CD8-positive, alpha-beta memory T cell (primary cell): Measurements from ENCODE around the gene SRRM1. TPM values are rescaled to one million over a fixed set of nuclear protein-coding genes. Genes with fewer than 3 reads are reported as not detected.

ENCODE experiments used
- CTCF ChIA-PET: fragments of 350-600 bp; sonication (Branson Sonifier 250); formaldehyde crosslinking; loops from one replicate; lab custom pipeline; 2021; ENCODE audit warnings: antibody characterized with exemption; lab: Charles Lee
- POLR2A ChIA-PET: fragments of 350-600 bp; sonication (Branson Sonifier 250); formaldehyde crosslinking; loops from one replicate; lab custom pipeline; 2021; ENCODE audit warnings: antibody characterized with exemption; lab: Charles Lee
- DNase-seq, 5 donors: peaks; one replicate each; pipeline versions ENCODE4 v3.0.0 to v3.0.0-alpha.2; 2020 to 2022; ENCODE audit warnings: mixed read lengths in 1 of 5
- H3K27ac ChIP-seq: one replicate; pipeline ENCODE4 v1.7.0; 2013; ENCODE audit warnings: low read depth, mild to moderate bottlenecking, low read length, moderate library complexity
- H3K27me3 ChIP-seq: 2 replicates; pipeline ENCODE4 v1.7.0; 2013; ENCODE audit warnings: low read length, mild to moderate bottlenecking; ENCODE audit not compliant: insufficient read depth, poor library complexity, severe bottlenecking
- H3K36me3 ChIP-seq: 2 replicates; pipeline ENCODE4 v1.7.0; 2013; ENCODE audit warnings: mild to moderate bottlenecking, low read length, moderate library complexity; ENCODE audit not compliant: insufficient read depth
- H3K4me1 ChIP-seq: 2 replicates; pipeline ENCODE4 v1.7.0; 2013; ENCODE audit warnings: mild to moderate bottlenecking, low read length, moderate library complexity; ENCODE audit not compliant: insufficient read depth
- H3K4me3 ChIP-seq: 2 replicates; pipeline ENCODE4 v1.7.0; 2013; ENCODE audit warnings: mild to moderate bottlenecking, low read length
- H3K9me3 ChIP-seq: 2 replicates; pipeline ENCODE4 v1.7.0; 2013; ENCODE audit warnings: mild to moderate bottlenecking, low read length
- H3K27ac Mint-ChIP-seq, 8 donors: one replicate each; pipeline ENCODE4 v1.8.0; 2020 to 2021; ENCODE audit warnings: mixed read lengths in 8 of 8, mild to moderate bottlenecking in 6 of 8, inconsistent platforms in 3 of 8, moderate library complexity in 3 of 8
- H3K27me3 Mint-ChIP-seq, 2 donors: one replicate each; pipeline ENCODE4 v1.8.0; 2020 to 2021; ENCODE audit warnings: mixed read lengths in 2 of 2, mild to moderate bottlenecking in 1 of 2, moderate library complexity in 1 of 2
- H3K36me3 Mint-ChIP-seq, 3 donors: one replicate each; pipeline ENCODE4 v1.8.0; 2020 to 2021; ENCODE audit warnings: mixed read lengths in 3 of 3, inconsistent platforms in 1 of 3, mild to moderate bottlenecking in 1 of 3
- H3K4me1 Mint-ChIP-seq, 3 donors: one replicate each; pipeline ENCODE4 v1.8.0; 2020 to 2021; ENCODE audit warnings: mixed read lengths in 3 of 3, inconsistent platforms in 1 of 3, mild to moderate bottlenecking in 1 of 3
- H3K4me3 Mint-ChIP-seq, 7 donors: one replicate each; pipeline ENCODE4 v1.8.0; 2020 to 2021; ENCODE audit warnings: mixed read lengths in 7 of 7, mild to moderate bottlenecking in 6 of 7, moderate library complexity in 4 of 7, inconsistent platforms in 2 of 7
- H3K9me3 Mint-ChIP-seq, 5 donors: one replicate each; pipeline ENCODE4 v1.8.0; 2020 to 2022; ENCODE audit warnings: mixed read lengths in 5 of 5, mild to moderate bottlenecking in 3 of 5, moderate library complexity in 2 of 5, inconsistent platforms in 1 of 5
- polyA plus RNA-seq: library from polyadenylated mRNA; unstranded; fragments of 300-500 nt; fragmentation: Illumina TruSeq; gene quantifications from one replicate; pipeline ENCODE4 v1.2.3, GENCODE V29; 2021
- total RNA-seq, 2 experiments: library from RNA; stranded (reverse); gene quantifications; one replicate each; pipeline ENCODE4 v1.2.3, GENCODE V29; 2021

SRRM1 gene
- total and polyA plus RNA-seq, 3 experiments from 2014 or later = 226 to 244 (median 239) TPM

DNA sequence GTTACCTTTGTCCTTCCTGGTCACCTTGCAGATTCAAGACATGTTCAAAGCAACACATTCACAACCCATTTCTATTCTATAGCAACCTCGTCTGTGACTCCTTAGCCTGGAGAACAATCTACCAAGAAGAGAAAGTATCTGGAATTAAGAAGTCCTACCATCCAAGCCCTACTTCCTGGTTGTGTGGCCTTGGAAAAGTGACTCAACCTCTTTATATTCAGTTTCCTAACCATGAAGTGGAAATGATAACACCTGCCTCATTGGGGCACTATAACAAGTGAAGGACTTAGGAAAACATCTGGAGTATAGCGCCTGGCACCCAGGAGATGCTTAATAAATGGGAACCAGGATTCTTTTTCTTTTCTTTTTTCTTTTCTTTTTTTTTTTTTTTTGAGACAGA, 36.5 kb upstream of the SRRM1 start:
- no peaks in the 10 kb centered on the region for H3K36me3 Mint-ChIP-seq
- H3K27ac Mint-ChIP-seq = no peak overlapping the region
- POLR2A ChIA-PET = no interaction called here
- DNase-seq = no peak
- CTCF ChIA-PET = no interaction called here
- H3K9me3 ChIP-seq = no peaks in the 10 kb centered on the region
- no peak overlapping the region for H3K27ac ChIP-seq
- H3K4me1 ChIP-seq = no peaks in the 10 kb centered on the region
- H3K36me3 ChIP-seq = no peaks in the 10 kb centered on the region
- peaks cover 0 to 4% (median 0%) of the 10 kb centered on the region in 3 donors for H3K4me1 Mint-ChIP-seq
- H3K27me3 Mint-ChIP-seq = peaks cover 0 to 2% of the 10 kb centered on the region in 2 donors
- H3K4me3 ChIP-seq = no peak overlapping the region
- H3K27me3 ChIP-seq = no peaks in the 10 kb centered on the region
- no peaks in the 10 kb centered on the region for H3K9me3 Mint-ChIP-seq
- H3K4me3 Mint-ChIP-seq = no peak overlapping the region

GRCh38 chr1:24609949-24610517, 33.1 kb upstream of the SRRM1 start:
- Mint-ChIP-seq H3K36me3 (no peaks in the 10 kb centered on the region), H3K27me3 (peaks cover 8 to 11% of the 10 kb centered on the region in 2 donors), H3K27ac (no peak overlapping the region), H3K4me1 (no peaks in the 10 kb centered on the region), H3K4me3 (no peak overlapping the region), H3K9me3 (peaks cover 0 to 2% (median 0%) of the 10 kb centered on the region in 5 donors)
- ChIA-PET CTCF (no interaction called here), POLR2A (no interaction called here)
- Histone ChIP-seq H3K27ac (no peak overlapping the region), H3K36me3 (no peaks in the 10 kb centered on the region), H3K27me3 (no peaks in the 10 kb centered on the region), H3K4me1 (no peaks in the 10 kb centered on the region), H3K9me3 (no peaks in the 10 kb centered on the region), H3K4me3 (no peak overlapping the region)
- DNase-seq = no peak

DNA sequence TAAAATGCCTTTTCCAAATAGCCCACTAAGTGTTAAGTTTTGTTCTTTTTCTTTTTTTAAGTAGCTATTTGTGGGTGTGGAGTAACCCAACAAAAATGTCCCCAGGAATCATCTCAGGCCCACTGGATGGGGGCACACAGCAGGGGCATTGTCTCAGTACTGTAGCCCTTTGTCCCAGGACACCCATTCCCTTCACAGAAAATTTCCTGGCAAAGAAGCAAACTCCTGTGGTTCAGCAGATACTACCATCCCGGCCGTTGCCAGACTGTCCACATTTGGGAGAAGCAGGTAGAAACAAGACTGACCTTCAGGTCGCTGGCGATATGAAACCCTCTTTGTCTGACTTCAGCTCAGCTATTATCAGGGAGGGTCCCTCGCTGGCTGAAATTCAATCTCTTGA, 23.7 kb upstream of the SRRM1 start:
- POLR2A ChIA-PET = interaction anchor here (0.5 kb wide), 1 partner anchor 15 kb away, joined by 3 read pairs; no protein-coding TSS in a partner anchor
- H3K27ac ChIP-seq = no peak overlapping the region
- H3K9me3 ChIP-seq = no peaks in the 10 kb centered on the region
- H3K36me3 ChIP-seq = no peaks in the 10 kb centered on the region
- no peak for DNase-seq
- H3K27me3 ChIP-seq = no peaks in the 10 kb centered on the region
- H3K27me3 Mint-ChIP-seq = peaks cover 14 to 51% of the 10 kb centered on the region in 2 donors
- H3K27ac Mint-ChIP-seq = no peak overlapping the region
- H3K4me1 ChIP-seq = no peaks in the 10 kb centered on the region
- H3K4me3 Mint-ChIP-seq = no peak overlapping the region
- no peak overlapping the region for H3K4me3 ChIP-seq
- CTCF ChIA-PET = no interaction called here
- H3K4me1 Mint-ChIP-seq = no peaks in the 10 kb centered on the region
- no peaks in the 10 kb centered on the region for H3K36me3 Mint-ChIP-seq
- H3K9me3 Mint-ChIP-seq = no peaks in the 10 kb centered on the region

GRCh38 chr1:24620678-24621077, 22.4 kb upstream of the SRRM1 start:
- Histone ChIP-seq H3K4me3 (no peak overlapping the region), H3K27ac (no peak overlapping the region), H3K9me3 (no peaks in the 10 kb centered on the region), H3K36me3 (no peaks in the 10 kb centered on the region), H3K4me1 (no peaks in the 10 kb centered on the region), H3K27me3 (no peaks in the 10 kb centered on the region)
- H3K27ac Mint-ChIP-seq = no peak overlapping the region
- ChIA-PET POLR2A (no interaction called here), CTCF (no interaction called here)
- H3K9me3 Mint-ChIP-seq = no peaks in the 10 kb centered on the region
- DNase-seq = no peak
- no peaks in the 10 kb centered on the region for H3K4me1 Mint-ChIP-seq
- no peaks in the 10 kb centered on the region for H3K36me3 Mint-ChIP-seq
- no peak overlapping the region for H3K4me3 Mint-ChIP-seq
- peaks cover 12 to 54% of the 10 kb centered on the region in 2 donors for H3K27me3 Mint-ChIP-seq

DNA sequence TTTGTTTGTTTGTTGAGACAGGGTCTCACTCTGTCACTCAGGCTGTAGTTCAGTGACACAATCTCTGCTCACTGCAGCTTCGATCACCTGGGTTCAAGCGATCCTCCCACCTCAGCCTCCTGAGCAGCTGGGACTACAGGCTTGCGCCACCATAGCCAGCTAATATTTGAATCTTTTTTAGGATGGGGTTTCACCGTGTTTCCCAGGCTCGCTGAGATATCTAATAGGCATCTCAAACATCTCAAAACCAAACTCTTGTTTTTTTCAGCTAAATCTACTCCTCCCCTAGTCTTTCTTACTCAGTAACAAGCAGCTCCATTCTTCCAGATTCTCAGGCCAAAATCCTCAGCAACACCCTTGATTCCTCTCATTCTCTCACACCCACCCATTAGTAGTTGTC, 22.0 kb upstream of the SRRM1 start:
- ChIA-PET POLR2A (no interaction called here), CTCF (no interaction called here)
- Histone ChIP-seq H3K4me1 (no peaks in the 10 kb centered on the region), H3K36me3 (no peaks in the 10 kb centered on the region), H3K4me3 (no peak overlapping the region), H3K27me3 (no peaks in the 10 kb centered on the region), H3K27ac (no peak overlapping the region), H3K9me3 (no peaks in the 10 kb centered on the region)
- Mint-ChIP-seq H3K9me3 (no peaks in the 10 kb centered on the region), H3K4me1 (no peaks in the 10 kb centered on the region), H3K4me3 (peak overlapping the region in 1 of 7 donors; percentile 4), H3K27ac (no peak overlapping the region), H3K27me3 (peaks cover 11 to 51% of the 10 kb centered on the region in 2 donors), H3K36me3 (no peaks in the 10 kb centered on the region)
- DNase-seq = no peak

DNA sequence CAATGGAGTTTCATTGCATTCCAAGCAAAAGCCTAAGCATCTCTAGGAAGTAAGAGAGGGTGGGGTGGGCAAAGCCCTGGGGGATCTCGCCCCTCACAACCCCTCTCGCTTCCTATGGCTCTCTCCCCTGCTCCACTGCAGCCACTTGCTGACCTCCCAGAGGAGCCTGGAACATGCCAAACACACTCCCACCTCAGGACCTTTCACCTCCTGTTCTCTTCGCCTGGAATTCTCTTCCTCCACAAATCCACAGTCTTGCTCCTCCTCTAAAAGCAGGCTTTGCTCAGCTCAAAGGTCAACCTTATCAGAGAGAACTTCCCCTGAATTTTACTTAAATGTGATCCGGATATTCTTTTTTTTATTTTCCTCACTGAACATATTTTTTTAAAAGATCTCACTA, 20.9 kb upstream of the SRRM1 start:
- ChIA-PET POLR2A (no interaction called here), CTCF (interaction anchor here (1.2 kb wide), 1 partner anchor 240 kb away, joined by 3 read pairs; no protein-coding TSS in a partner anchor)
- no peaks in the 10 kb centered on the region for H3K9me3 ChIP-seq
- no peaks in the 10 kb centered on the region for H3K4me1 ChIP-seq
- H3K27ac Mint-ChIP-seq = peak overlapping the region in 1 of 8 donors; percentile 59
- H3K4me3 Mint-ChIP-seq = no peak overlapping the region
- H3K27me3 ChIP-seq = no peaks in the 10 kb centered on the region
- no peak overlapping the region for H3K27ac ChIP-seq
- H3K36me3 ChIP-seq = no peaks in the 10 kb centered on the region
- peaks cover 13 to 42% of the 10 kb centered on the region in 2 donors for H3K27me3 Mint-ChIP-seq
- no peak overlapping the region for H3K4me3 ChIP-seq
- H3K9me3 Mint-ChIP-seq = no peaks in the 10 kb centered on the region
- DNase-seq = no peak
- H3K4me1 Mint-ChIP-seq = no peaks in the 10 kb centered on the region
- H3K36me3 Mint-ChIP-seq = no peaks in the 10 kb centered on the region

GRCh38 chr1:24632832-24633175, 10.3 kb upstream of the SRRM1 start:
- Histone ChIP-seq H3K27me3 (no peaks in the 10 kb centered on the region), H3K4me3 (no peak overlapping the region), H3K27ac (no peak overlapping the region), H3K9me3 (no peaks in the 10 kb centered on the region), H3K36me3 (no peaks in the 10 kb centered on the region), H3K4me1 (no peaks in the 10 kb centered on the region)
- CTCF ChIA-PET = no interaction called here
- Mint-ChIP-seq H3K27ac (no peak overlapping the region), H3K36me3 (no peaks in the 10 kb centered on the region), H3K9me3 (no peaks in the 10 kb centered on the region), H3K4me1 (peaks cover 2 to 4% (median 3%) of the 10 kb centered on the region in 3 donors), H3K27me3 (peaks cover 2 to 29% of the 10 kb centered on the region in 2 donors), H3K4me3 (no peak overlapping the region)
- POLR2A ChIA-PET = no interaction called here
- no peak for DNase-seq

DNA sequence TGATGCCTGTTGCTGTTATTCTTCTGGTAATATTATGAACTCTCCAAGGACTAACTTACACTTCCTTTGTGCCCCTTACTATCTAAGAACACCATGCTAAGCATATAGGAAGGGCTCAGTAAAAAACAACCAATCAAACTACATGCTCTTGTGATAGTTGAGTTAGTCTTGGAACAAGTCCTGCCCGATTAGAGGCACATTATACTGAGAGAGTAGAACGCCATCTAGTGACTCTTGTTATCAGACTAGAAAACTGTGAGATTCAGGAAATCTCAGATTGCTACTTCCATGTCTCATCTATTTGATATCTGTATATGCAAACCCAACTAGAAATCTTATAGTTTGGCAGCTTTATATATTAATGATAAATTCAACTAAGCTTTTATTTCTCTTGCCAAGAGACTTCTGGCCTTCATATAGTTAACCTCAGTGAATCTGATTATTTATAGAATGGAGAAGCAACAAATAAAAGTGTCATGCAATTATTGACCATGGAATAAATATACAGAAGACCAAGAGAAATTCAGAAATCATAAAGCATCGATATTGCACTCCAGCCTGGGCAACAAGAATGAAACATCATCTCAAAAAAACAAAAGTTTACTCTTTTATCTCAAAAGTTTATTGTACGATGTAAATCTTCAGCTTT, 7.8 kb upstream of the SRRM1 start:
- POLR2A ChIA-PET = interaction anchor here (0.6 to 0.7 kb wide), 2 partner anchors 16 to 986 kb away, joined by 3 read pairs; no protein-coding TSS in a partner anchor
- Histone ChIP-seq H3K36me3 (no peaks in the 10 kb centered on the region), H3K9me3 (no peaks in the 10 kb centered on the region), H3K27me3 (no peaks in the 10 kb centered on the region), H3K27ac (no peak overlapping the region), H3K4me1 (no peaks in the 10 kb centered on the region), H3K4me3 (no peak overlapping the region)
- peaks cover 0 to 12% of the 10 kb centered on the region in 2 donors for H3K27me3 Mint-ChIP-seq
- CTCF ChIA-PET = interaction anchor here (0.6 to 2.4 kb wide), 6 partner anchors 48 to 437 kb away, joined by 3 to 9 read pairs (median 3); no protein-coding TSS in a partner anchor
- peak in 2 of 5 donors; percentile 39 to 57 for DNase-seq
- H3K9me3 Mint-ChIP-seq = no peaks in the 10 kb centered on the region
- peaks cover 2 to 4% (median 3%) of the 10 kb centered on the region in 3 donors for H3K4me1 Mint-ChIP-seq
- no peaks in the 10 kb centered on the region for H3K36me3 Mint-ChIP-seq
- H3K27ac Mint-ChIP-seq = peak overlapping the region in 1 of 8 donors; percentile 38
- H3K4me3 Mint-ChIP-seq = no peak overlapping the region
